Measurements from ENCODE around the gene AKIRIN2.
A peak's percentile ranks its signal among the peaks of the same experiment; 100 is the strongest.

Gene AKIRIN2

GRCh38 chr6:87701676-87702588 is at the start of gene AKIRIN2:
AKIRIN2 (minus strand) TSS chr6:87702233; CDS start chr6:87701684, 549 bp downstream.
- peak; percentile 99 for DNase-seq

- no peak for DNase-seq
Measured at GRCh38 chr6:87747646-87748045, 45.6 kb upstream of the AKIRIN2 start.

DNA sequence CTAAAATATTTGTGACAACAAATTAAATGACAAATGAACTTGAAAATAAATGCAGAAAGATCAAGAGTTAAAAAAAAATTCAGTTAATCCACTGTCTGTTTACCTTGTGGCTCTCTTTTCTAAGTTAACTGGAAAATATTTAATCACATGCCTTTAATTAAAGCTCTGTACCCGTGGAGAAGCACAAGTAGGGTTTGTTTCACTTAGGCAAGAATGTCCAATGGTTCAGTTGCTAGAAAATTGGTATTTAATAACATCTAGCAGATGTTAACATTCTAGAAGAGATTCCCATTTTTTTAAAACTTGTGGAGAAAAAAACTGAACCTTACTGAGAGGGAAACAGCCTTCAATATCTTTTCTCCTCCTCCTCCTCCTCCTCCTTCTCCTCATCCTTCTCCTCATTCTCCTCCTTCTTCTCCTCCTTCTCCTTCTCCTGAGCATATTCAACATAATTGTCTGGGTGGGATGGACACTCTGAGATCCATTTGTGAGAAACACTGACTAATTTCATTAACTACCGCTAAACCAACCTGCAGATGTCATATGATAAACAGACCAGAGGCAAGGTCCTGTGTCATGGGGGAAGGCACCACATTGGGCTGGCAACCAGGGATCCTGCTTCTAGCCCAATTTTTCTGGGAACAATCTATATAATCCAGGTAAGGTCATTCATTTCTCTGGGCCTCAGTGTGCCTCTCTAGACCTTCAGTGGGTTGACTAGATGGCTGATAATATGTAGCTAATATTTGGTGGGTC is 44.1 kb upstream of the AKIRIN2 start:
- no peak for DNase-seq

GRCh38 chr6:87743454-87743853 is 41.4 kb upstream of the AKIRIN2 start:
- DNase-seq, result no peak

DNA sequence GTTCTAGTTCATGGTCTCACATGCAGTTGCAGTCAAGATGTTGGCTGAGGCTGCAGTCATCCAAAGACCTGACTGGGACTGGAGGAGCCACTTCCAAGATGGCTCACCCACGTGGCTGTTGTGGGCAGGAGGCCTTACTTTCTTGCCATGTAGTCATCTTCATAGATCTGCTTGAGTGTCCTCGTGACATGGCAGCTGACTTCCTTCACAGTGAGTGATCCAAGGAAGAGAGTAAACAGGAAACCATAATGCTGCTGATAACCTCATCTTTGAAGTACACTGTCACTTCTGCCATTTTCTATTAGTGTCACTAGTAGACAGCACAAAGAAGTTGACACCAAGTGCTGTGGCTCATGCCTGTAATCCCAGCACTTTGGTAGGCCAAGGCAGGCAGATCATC is 40.1 kb upstream of the AKIRIN2 start:
- no peak for DNase-seq

DNA sequence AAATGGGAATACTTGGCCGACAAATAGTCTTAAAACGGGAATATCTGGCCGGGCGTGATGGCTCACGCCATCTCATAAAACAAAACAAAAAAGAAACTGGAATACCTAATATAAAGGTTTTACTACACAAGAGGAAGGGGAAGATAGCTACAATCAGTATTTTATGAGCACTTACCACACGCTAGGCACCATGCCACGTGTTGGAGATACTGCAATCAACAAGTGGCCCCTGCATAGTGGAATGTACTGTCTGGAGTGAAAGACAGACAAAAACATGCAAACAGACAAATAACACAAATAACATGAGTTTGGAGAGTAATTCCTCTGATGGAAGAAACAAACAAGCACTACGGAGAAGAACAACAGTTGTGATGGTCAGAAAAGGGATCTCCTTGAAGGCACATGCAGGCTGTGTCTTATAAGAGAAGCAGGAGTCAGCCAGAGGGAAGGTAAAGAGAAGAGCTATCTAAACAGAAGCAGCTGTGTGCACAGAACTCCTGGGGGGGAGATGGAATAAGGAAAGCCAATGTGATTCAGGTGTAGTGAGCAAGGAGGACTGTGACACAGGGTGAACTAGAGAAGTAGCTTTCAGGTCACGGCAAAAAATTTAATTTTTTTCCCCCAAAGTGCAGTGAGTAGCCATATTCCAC is 39.1 kb upstream of the AKIRIN2 start:
- DNase-seq, result no peak

DNA sequence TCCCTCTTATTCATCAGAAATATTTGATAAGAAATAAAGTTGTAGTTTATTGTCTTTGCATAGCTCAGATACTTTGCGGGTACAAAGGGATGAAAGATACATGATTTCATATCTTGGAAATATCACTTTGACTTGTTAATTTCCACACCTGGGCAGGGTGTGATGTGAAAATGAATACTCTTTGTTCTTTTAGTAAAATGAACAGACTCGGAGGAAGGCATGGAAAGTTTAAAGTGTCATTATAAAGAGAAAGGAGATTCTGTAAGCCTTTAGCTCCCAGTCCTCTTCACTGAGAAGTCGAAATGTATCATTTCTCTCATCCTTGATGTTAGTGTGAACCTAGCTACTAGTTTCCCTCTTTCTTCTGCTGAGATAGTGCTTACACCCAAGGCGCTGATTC is 36.7 kb upstream of the AKIRIN2 start:
- DNase-seq, result no peak

- DNase-seq, result no peak
Measured at GRCh38 chr6:87738000-87738399, 36.0 kb upstream of the AKIRIN2 start.

GRCh38 chr6:87736809-87737540 is 34.9 kb upstream of the AKIRIN2 start:
- DNase-seq, result no peak

DNA sequence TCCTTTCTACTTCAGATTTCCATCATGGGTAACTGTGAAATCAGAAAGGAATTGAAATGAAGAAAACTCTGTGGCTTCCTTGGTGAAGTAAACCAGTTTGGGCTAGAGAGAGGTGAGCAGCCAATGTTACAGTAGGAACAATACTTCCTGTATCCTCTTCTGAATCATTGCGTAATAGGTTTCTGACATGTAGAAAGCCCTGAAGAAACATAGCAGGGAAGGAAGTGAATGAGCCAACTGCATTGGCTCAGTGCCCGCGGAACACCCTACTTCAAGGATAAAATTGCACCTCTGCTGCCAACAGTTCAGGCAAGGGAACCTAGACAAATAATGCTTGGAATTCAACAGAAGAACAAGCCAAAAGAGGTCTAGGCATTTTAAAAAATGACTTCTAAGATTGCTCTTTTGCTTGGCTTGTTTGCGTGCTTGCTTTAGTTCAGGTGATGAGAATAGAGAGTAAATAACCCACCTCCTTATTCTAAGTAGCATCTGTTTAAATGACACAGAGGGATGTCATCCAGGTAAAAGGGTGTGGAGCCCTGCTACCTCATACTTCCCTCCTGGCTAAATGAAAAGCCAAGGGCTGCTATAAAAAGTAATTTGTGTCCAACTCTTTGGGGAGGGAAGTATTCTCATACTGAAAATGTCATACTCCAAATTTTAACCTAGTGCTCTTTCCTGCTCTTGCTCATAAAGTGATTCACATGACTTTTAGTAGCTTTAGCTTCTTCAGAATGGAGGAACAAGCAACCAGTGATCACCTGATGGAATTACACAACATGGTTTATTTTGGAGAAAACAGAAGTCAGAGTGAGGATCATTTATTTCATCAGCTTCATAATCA is 30.0 kb upstream of the AKIRIN2 start:
- DNase-seq, result peak; percentile 94

- DNase-seq, result no peak
Measured at GRCh38 chr6:87731080-87731479, 29.0 kb upstream of the AKIRIN2 start.

- DNase-seq, result peak; percentile 38
Measured at GRCh38 chr6:87729965-87730719, 28.1 kb upstream of the AKIRIN2 start.

- DNase-seq, result no peak
Measured at GRCh38 chr6:87728706-87729105, 26.7 kb upstream of the AKIRIN2 start.

GRCh38 chr6:87724983-87725811 is 23.2 kb upstream of the AKIRIN2 start:
- DNase-seq, result no peak

GRCh38 chr6:87723170-87724078 is 21.4 kb upstream of the AKIRIN2 start:
- peak; percentile 97 for DNase-seq

- no peak for DNase-seq
Measured at GRCh38 chr6:87722540-87723169, 20.6 kb upstream of the AKIRIN2 start.

GRCh38 chr6:87721311-87721710 is 19.3 kb upstream of the AKIRIN2 start:
- peak; percentile 48 for DNase-seq

DNA sequence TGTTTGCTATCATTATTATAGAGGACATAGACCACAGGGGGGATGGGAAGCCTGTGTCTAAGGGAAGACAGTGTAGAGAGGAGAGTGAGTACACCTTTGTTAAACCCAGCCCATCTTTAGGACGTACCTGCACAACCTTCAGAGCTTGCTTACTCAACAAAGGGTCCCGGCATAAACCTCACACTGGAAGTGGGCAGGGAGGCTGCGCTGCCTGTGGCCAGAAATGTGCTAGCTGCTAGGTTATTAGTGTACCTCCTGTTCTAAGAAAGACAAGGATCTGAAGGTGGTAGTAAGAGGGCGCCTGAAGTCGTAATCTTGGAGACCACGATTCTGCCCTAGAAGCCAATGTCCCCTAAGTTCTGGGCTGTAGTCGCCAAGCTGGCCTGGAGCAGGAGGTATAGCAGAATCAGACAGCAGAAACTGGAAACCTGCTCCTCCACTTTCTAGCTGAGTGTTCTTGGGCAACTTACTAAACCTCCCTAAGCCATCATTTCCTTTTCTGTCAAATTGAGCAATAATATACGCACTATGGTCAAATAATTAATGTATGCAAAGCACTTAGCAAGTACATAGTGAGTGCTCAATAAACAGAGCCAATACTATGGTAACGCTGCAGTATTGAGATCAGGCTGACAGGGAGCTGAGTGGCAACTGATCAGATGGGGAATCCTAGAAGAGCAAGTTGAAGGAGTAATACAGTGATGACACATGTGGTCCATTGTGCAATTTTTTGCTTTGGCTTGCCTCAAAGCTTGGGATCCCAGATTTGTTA is 16.8 kb upstream of the AKIRIN2 start:
- peak; percentile 28 for DNase-seq

Data from fibroblast of upper back skin (primary cell).